Tibial nerve (tissue), 4 donors: ENCODE data around the gene TFF3.

Source experiments
- EP300 ChIP-seq, 2 donors: sonication (generic); formaldehyde crosslinking; IDR thresholded peaks; one replicate each; pipeline ENCODE4 v1.6.1; 2017; ENCODE audit warnings: antibody characterized with exemption in 2 of 2, mild to moderate bottlenecking in 1 of 2
- POLR2A ChIP-seq, 2 donors: fragments of 450-650 bp; IDR thresholded peaks; one replicate each; pipeline ENCODE4 v1.6.1; 2017; ENCODE audit warnings: antibody characterized with exemption in 2 of 2, mild to moderate bottlenecking in 2 of 2, moderate library complexity in 2 of 2
- TF ChIP-seq, protein P1 (sequence below), 5 experiments: fragments of 200-600 bp in 3 of 5; fragments of 450-650 bp in 2 of 5; sonication (generic) in 3 of 5; IDR thresholded peaks; one replicate each; pipeline ENCODE4 v1.5.1; 2016 to 2019; ENCODE audit warnings: antibody characterized with exemption in 5 of 5, mild to moderate bottlenecking in 3 of 5, moderate library complexity in 2 of 5

DNA sequence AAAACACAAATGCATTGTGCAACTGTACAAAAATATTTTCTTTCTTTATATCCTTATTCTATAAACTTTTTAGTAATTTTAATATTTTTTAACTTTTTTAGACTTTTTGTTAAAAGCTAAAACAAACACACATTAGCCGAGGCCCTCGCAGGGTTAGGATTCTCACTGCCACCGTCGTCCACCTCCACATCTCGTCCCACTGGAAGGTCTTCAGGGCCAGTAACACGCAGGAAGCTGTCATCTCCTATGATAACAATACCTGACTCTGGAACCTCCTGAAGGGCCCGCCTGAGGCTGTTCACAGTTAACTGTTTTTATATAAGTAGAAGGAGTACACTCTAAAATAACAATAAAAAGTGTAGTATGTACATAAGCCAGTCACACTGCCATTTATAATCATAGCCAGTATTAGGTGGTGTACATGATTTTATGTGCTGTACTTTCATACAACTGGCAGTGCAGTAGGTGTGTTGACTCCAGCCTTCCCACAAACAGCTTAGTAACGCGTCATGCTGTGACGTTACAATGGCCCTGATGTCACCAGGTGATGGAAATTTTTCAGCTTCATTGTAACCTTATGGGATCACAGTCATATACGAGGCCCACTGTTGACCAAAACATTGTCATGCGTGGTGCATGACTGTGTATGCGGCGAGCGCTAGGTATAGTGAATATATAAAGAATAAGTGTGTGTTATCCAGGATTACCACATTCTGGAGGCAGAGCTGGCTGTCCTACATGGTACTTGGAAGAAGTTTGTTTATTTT, 26.8 kb upstream of the TFF3 start:
- TF ChIP-seq, protein P1, sequence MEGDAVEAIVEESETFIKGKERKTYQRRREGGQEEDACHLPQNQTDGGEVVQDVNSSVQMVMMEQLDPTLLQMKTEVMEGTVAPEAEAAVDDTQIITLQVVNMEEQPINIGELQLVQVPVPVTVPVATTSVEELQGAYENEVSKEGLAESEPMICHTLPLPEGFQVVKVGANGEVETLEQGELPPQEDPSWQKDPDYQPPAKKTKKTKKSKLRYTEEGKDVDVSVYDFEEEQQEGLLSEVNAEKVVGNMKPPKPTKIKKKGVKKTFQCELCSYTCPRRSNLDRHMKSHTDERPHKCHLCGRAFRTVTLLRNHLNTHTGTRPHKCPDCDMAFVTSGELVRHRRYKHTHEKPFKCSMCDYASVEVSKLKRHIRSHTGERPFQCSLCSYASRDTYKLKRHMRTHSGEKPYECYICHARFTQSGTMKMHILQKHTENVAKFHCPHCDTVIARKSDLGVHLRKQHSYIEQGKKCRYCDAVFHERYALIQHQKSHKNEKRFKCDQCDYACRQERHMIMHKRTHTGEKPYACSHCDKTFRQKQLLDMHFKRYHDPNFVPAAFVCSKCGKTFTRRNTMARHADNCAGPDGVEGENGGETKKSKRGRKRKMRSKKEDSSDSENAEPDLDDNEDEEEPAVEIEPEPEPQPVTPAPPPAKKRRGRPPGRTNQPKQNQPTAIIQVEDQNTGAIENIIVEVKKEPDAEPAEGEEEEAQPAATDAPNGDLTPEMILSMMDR (IDR thresholded peaks at IDR 0.05), result no peak
- TF ChIP-seq POLR2A (IDR thresholded peaks at IDR 0.05), result no peak
- TF ChIP-seq EP300 (IDR thresholded peaks at IDR 0.05), result no peak
